Measurements from ENCODE around the gene RASSF1. TPM values are rescaled to one million over a fixed set of nuclear protein-coding genes. Genes with fewer than 3 reads are reported as not detected.

The RASSF1 gene
- total and polyA plus RNA-seq, 2 of the 13 experiments (the other 11 are each of a cell fraction or from before 2014, with no cell fraction given) = 10.2 to 27.5 TPM

- TF ChIP-seq TFDP2 (CRISPR knock-in tag; IDR thresholded peaks at IDR 0.05) (peak; percentile 58), LBX2 (CRISPR knock-in tag; IDR thresholded peaks at IDR 0.05; ENCODE audit: borderline replicate concordance) (no peak), ZSCAN22 (CRISPR knock-in tag; IDR thresholded peaks at IDR 0.05) (no peak), PHF5A (CRISPR knock-in tag; IDR thresholded peaks at IDR 0.05; ENCODE audit: low read depth, unreplicated experiment) (peak; percentile 97), SMAD1 (CRISPR knock-in tag; IDR thresholded peaks at IDR 0.05; ENCODE audit: borderline replicate concordance, low read depth) (no peak), NR2F2 (IDR thresholded peaks at IDR 0.05; ENCODE audit: borderline replicate concordance, low read depth) (0 out of 2 replicates have a peak, but pooled peaks have one; percentile 26), TFDP1 (CRISPR knock-in tag; IDR thresholded peaks at IDR 0.05; ENCODE audit: borderline replicate concordance) (peak; percentile 16; the same call in 1 of the 2 replicates), SIN3A (IDR thresholded peaks at IDR 0.05; ENCODE audit: borderline replicate concordance, low read depth, low read length) (peak; percentile 20; the same call in 1 of the 2 replicates), NFE2L1 (CRISPR knock-in tag; IDR thresholded peaks at IDR 0.05; ENCODE audit: borderline replicate concordance) (no peak), HHEX (CRISPR knock-in tag; IDR thresholded peaks at IDR 0.05) (no peak), GTF2F1 (IDR thresholded peaks at IDR 0.05; ENCODE audit: low read length) (no peak)
- TF ChIP-seq, protein P1, sequence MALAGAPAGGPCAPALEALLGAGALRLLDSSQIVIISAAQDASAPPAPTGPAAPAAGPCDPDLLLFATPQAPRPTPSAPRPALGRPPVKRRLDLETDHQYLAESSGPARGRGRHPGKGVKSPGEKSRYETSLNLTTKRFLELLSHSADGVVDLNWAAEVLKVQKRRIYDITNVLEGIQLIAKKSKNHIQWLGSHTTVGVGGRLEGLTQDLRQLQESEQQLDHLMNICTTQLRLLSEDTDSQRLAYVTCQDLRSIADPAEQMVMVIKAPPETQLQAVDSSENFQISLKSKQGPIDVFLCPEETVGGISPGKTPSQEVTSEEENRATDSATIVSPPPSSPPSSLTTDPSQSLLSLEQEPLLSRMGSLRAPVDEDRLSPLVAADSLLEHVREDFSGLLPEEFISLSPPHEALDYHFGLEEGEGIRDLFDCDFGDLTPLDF (CRISPR knock-in tag; IDR thresholded peaks at IDR 0.05) = peak; percentile 77; the same call in 1 of the 2 replicates
- TF ChIP-seq, protein P2, sequence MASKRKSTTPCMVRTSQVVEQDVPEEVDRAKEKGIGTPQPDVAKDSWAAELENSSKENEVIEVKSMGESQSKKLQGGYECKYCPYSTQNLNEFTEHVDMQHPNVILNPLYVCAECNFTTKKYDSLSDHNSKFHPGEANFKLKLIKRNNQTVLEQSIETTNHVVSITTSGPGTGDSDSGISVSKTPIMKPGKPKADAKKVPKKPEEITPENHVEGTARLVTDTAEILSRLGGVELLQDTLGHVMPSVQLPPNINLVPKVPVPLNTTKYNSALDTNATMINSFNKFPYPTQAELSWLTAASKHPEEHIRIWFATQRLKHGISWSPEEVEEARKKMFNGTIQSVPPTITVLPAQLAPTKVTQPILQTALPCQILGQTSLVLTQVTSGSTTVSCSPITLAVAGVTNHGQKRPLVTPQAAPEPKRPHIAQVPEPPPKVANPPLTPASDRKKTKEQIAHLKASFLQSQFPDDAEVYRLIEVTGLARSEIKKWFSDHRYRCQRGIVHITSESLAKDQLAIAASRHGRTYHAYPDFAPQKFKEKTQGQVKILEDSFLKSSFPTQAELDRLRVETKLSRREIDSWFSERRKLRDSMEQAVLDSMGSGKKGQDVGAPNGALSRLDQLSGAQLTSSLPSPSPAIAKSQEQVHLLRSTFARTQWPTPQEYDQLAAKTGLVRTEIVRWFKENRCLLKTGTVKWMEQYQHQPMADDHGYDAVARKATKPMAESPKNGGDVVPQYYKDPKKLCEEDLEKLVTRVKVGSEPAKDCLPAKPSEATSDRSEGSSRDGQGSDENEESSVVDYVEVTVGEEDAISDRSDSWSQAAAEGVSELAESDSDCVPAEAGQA (IDR thresholded peaks at IDR 0.05; ENCODE audit: low read depth) = no peak
- TF ChIP-seq, protein P2 (CRISPR knock-in tag; IDR thresholded peaks at IDR 0.05; ENCODE audit: borderline replicate concordance) = no peak
- TF ChIP-seq, protein P3, sequence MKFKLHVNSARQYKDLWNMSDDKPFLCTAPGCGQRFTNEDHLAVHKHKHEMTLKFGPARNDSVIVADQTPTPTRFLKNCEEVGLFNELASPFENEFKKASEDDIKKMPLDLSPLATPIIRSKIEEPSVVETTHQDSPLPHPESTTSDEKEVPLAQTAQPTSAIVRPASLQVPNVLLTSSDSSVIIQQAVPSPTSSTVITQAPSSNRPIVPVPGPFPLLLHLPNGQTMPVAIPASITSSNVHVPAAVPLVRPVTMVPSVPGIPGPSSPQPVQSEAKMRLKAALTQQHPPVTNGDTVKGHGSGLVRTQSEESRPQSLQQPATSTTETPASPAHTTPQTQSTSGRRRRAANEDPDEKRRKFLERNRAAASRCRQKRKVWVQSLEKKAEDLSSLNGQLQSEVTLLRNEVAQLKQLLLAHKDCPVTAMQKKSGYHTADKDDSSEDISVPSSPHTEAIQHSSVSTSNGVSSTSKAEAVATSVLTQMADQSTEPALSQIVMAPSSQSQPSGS (CRISPR knock-in tag; IDR thresholded peaks at IDR 0.05) = peak; percentile 50
- TF ChIP-seq, protein P4, sequence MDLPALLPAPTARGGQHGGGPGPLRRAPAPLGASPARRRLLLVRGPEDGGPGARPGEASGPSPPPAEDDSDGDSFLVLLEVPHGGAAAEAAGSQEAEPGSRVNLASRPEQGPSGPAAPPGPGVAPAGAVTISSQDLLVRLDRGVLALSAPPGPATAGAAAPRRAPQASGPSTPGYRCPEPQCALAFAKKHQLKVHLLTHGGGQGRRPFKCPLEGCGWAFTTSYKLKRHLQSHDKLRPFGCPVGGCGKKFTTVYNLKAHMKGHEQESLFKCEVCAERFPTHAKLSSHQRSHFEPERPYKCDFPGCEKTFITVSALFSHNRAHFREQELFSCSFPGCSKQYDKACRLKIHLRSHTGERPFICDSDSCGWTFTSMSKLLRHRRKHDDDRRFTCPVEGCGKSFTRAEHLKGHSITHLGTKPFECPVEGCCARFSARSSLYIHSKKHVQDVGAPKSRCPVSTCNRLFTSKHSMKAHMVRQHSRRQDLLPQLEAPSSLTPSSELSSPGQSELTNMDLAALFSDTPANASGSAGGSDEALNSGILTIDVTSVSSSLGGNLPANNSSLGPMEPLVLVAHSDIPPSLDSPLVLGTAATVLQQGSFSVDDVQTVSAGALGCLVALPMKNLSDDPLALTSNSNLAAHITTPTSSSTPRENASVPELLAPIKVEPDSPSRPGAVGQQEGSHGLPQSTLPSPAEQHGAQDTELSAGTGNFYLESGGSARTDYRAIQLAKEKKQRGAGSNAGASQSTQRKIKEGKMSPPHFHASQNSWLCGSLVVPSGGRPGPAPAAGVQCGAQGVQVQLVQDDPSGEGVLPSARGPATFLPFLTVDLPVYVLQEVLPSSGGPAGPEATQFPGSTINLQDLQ (CRISPR knock-in tag; IDR thresholded peaks at IDR 0.05) = no peak
Measured at GRCh38 chr3:50299638-50299928, 41.1 kb downstream of the RASSF1 start (continued).
